Retina (tissue), 1 donor: ENCODE data around the gene USP24.
"Not testable (repeated sequence)": the region's sequence is repeated elsewhere in the genome, so short reads cannot be mapped to it uniquely, and the experiment has no call there.

ENCODE experiments used
- DNase-seq: peaks from one replicate; pipeline ENCODE4 v3.0.0-alpha.2; 2016

USP24 gene

DNA sequence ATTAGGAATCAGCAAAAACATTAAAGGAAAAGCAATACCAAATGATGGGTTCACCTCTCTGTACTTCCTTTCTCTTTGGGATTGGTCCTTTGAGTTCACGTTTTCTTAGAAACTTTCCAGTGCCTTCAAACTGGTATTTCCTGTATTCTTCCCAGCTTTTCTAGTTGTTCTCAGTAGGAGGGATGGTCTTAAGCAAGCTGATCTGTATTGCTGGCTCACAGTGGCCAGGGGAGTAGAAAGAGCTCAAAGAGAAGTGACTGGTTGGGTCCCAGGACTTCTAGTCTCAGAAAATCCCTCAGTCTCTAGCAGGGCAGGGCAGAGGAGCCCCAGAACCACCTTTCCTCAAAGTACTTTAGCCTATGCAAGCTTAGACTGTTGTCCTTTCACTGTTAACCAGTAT is 10.1 kb upstream of the USP24 start:
- no peak for DNase-seq

DNA sequence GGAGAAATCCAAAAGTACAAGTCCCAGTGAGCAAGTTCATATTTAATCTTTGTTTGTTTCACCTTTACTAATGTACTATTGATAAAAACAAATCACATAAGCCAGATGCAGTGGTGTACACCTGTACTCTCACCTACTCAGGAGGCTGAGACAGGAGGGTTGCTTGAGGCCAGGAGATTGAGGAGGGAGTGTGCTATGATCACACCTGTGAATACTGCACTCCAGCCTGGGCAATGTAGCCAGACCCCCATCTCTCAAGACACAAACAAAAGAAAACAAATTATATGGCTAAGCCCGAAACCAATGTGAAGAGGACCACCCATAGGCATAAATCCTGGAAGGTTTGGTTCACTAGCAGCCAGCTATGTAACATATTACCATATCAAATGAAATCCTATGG is 9.6 kb upstream of the USP24 start:
- DNase-seq = no peak

DNA sequence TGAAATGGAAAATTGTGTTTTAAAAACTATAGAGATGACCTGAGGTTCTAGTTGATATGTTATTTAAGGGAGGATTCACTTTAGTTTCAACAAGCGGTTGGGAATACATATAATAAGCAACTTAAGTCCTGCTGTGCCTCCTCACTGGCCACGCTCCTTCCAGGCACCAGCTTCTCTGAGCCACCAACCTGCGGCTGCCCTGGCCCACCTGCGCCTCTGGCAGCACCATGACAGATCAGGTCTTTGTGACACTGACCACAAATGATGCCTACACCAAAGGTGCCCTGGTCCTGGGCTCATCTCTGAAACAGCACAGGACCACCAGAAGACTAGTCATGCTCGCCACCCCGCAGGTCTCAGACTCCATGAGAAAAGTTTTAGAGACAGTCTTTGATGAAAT is 7.0 kb upstream of the USP24 start:
- DNase-seq = no peak

DNA sequence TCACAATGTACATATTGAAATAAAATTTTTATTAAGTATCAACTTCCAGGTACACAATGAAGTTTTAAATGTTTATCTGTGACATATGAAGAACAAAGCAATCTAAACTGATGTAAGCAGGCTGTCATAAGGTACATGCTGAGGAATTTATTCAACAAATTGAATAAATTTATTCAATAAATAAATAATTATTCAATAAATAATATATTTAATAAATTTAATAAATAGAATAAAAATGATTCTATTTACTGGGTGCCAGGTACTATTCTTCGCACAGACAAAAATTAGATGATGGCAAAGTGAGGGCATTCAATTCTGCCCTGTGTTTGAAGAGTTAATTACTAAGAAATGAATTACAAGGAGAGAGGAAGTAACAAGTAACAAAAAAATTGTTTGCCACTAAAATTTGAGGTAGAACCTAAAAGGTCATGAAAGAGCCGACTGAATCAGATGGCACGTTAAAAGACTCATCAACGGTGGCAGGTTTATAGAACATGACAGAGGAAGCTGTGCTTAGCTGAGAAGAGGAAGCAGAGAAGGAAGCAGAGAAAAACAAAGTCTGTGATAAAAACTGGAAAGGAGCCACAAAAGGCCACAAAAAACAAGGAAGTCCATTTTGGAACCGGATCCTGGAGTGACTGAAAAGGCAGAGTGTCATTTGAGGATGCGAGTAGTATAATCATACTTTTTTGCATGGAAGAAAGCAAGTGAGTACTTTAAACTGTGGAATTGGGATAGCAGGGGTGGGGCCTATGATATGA is 2.2 kb upstream of the USP24 start:
- DNase-seq = peak; percentile 45

DNA sequence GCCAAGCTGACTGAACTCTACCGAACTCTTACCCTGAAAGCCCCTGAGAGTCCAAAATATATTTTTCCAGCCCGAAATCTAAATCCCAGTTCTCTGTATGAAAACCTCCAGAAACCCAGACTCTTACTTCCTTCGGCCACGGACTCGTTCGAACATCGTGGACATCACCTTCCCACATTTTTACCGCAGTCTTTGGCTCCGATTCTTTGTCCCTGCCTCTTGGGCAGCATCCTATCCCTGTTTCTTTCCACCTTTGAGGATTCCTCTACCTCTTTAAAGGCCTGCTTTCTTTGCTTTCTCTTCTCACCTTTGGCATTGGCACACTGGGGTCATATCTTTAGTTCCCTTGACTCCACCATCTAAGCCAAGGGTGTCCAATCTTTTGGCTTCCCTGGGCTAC is 932 bp upstream of the USP24 start:
- no peak for DNase-seq

DNA sequence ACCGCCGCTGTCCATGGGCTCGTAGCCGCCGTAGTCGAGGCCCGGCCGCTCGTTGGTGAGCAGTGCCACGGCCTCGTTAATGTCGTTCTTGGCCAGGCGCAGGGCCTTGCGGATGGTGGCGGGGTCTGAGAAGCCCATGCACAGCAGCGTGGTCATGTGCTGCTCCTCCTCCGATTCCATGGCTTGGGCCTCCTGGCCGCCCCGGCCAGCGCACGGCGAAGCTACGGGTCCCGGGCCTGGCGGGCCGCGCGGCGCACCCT is 300 bp downstream of the USP24 start:
- peak; percentile 79 for DNase-seq

DNA sequence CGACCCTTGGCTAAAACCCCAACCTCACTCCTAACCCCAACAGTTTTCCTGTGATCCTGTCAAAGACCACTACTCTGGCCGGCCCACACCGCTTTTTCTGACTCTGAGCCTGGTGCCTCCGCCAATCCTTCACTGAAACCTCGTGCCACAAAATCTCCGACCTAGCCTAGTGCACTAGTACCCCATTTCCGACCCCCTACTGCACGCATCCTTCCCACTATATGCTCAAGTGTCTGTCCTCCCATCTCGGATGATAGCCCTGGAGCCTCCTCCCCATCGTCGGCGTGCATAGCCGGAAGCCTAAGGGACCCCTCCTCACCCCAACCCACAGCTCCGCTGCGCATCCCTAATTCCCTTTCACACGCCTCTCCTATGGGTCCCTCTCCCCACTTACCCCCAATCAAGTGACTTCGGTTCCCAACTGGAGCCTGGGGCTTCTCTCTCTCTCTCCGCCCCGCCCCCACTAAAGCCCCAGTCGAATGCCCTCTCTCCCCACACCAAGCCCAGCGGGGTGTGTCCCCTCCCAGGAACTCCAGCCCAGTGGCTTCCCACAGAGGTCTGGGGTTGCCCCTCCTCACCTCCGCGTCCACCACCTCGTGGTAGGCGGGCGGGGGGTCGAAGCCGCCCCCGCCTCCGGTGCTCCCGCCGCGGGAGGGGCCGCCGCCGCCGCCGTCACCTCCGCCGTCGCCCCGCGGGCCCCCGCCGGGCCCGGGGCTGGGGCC is 791 bp downstream of the USP24 start:
- peak; percentile 79 for DNase-seq

DNA sequence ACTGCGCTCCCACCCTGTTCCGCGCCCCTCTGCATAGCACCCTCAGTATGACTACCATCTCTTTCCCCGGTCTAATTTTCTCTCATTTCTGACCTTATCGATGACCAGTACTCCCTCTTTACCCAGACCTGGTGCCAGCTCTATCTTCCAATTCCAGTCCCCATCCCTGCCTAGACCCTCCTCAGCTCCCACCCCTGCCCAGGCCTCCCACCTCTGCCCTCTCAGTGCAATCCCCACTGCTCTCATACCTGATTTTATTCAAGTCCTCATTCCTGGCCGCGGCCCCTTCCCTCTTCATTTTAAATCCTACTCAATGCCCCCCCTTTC is 1.3 kb downstream of the USP24 start:
- peak; percentile 68 for DNase-seq

DNA sequence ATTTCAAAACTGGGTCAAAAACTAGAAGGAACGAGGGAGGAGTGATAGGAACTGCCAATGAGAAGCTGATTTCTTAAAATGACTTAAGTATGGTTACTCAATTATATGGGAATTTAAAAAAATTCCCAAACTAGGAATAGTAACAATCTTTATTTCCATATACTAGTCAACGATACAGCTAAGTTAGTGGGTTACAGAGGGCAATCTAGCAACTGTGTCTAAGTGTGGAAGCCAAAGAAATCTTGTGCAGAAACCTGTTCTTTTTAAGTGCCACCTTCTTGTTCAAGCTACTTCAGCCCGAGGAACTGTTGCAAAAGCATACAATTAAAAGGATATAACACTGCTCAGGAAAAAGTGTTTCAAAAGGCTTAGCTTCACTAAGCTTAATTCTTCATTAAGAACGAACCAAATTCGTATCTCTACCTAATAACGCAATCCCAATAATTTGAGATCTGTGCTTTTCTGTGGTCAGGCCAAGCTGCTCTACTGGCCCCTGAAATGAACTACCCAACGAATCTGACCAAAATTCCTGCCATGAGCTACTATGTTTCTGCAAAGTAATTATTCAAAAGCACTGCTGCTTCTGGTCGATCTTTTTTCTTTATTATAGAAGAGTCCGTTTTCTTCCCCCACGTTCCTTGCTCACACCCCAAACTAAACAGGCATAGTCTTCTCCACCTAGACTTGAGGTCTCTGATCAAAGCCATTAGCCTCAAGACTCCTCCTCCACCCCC is 1.8 kb downstream of the USP24 start:
- no peak for DNase-seq

DNA sequence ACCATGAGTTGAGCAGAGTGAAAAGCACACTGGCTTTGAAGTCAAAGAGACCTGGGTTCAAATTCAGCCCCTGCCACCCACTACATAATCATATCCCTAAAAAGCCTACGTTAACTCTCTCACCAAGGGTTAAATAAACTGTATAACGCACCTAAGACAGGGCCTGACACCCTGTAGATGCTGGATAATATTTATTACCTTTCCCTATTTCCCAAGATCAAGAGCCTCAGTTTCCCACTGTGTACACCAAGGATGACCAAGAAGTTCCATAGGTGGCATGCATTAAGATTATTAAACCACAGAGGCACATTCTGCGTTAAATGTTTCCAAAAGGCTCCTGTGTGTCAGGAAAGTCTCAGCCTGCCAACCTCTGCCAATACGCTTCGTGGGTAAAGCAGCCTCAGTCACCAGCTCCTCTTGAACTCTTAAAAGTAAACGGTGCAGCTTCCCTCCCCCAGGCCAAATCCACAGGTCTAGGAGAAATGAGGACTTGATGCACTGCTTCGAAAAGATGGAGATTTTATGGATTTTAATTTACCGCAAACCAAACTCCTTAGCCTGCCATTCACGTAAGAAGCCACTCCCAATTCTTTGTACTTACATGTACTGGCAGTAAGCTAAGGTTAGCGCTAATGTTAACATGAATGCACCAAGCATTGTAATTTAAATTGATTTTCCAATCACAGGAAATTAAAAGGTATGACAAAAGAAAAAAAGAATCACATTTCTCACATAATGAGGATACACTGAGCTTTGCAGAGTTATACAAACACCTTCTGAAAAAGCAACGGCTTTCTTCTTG is 2.6 kb downstream of the USP24 start:
- DNase-seq = peak; percentile 19

DNA sequence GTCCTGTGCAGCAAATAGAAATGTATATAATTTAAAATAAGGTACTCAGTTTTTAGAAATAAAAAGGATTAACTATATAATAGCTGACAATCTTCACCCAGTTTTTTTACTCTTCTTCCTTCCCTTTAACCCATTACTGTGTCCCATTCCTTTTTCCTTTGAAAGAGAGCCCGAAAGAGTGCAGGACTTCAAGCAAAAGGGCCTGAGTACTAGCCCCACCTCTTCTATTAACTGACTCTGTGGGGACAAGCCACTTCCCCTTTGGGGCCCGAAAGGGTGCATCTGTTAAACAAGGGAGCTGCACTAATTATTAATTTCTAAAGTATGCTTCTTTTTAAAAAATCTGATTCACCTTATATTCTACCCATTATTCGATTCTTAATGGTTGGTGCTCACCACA is 3.3 kb downstream of the USP24 start:
- DNase-seq = no peak

DNA sequence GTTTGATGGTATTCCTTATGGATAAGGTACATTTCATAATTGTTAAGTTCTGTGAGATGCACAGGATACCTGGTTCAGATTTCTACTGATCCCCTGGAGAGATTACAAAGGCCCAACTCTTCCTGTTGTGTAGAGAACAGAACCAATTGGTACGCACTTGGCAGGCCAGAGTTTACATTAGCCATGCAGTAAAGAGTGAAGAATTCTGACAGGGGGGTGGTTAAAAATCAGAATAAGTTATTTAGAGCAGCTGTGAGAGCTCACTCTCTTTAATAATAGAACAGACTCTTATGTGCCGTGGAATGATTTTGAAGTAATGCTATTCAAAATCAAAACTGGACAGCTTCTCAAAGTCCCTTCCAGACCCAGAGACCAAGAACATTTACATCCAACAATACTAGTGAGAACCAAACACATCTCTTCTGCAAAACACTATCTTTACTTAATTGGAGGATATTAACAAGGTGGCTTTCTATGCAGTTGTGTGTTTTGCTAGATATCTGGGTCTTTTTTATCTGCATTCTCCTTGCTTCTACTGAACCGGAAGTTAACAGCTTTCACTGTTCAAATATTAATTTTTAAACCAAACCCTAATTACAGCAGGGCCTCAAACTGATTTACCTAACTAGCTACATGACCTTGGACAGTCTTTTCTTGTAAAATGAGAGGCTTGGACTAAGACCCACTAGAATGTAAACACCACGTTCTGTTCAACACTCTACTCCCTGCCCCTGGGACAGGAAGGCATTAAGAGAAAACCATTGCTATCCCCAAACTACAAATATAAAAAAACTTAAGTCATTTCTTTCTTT is 4.0 kb downstream of the USP24 start:
- DNase-seq = peak; percentile 15

DNA sequence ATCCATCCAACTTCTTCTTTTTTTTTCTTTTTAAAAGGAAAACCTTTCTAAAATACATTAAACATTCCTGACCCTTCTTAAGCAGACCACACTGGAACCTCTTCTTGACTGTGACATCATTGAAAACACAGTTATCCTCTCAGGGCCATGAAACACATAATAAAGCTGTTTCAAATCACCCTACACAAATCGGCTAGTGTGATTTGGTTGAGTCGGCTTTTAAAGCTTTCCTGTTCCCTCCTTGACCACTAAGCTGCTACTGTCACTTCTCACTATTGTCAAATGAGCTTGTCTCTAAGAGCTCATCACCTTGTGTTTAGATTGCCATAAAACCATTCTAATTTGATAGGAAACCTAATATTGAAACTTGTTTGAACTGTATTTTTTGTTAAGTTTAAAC is 5.9 kb downstream of the USP24 start:
- DNase-seq = peak; percentile 34

DNA sequence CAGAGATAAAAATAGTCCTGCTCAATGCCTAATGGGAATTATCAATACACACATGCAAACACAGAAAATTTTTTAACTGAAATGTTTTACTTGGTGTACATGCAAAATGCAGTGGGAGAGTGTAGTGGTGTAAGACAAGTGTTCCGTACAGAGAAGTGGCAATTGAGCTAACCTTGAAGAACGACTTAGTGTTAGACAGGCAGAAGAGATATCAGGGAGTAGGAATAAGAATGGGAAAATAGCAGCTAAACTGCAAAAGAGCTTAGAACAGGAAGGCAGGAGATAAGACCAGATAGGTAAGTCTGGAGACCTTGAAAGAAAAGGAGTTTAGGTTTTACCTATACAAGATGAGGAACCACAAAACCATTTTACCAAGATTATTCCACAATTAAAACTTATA is 9.0 kb downstream of the USP24 start:
- DNase-seq = no peak

DNA sequence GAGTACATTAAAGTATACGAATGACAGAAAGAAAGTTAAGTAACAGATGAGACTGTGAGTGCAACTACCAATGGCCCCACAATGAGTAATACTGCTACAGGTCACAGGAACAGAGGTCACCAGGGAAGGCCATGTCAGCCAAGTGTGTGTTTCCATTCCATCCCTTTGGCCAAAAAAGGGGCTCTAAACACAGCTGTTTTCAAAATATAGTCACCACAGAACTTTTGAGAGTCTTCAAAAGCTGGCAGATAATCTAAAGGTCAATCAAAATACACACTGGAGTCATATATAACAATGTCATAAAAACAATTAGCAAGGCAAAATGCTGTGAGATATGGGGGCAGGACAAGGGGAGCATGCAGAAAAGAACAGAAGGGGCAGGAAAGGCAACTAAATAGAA is 10.2 kb downstream of the USP24 start:
- no peak for DNase-seq

DNA sequence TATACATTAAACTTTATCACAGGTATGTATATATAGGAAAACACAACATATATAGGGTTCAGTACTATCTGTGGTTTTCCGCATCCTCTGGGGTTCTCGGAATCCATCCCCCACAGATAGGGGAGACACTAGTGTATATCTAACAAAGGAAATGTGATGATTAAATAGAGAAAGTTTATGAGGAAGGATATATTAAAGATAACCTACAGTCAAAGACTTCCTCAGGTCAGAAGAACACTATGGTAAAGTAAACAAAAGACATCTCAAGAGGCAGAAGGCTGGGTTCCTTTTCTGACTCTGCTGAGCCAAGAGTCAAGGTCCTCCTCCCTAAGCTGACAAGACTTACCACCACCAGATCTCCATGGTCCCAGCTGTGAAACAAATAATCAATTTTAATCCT is 12.1 kb downstream of the USP24 start:
- DNase-seq = no peak

DNA sequence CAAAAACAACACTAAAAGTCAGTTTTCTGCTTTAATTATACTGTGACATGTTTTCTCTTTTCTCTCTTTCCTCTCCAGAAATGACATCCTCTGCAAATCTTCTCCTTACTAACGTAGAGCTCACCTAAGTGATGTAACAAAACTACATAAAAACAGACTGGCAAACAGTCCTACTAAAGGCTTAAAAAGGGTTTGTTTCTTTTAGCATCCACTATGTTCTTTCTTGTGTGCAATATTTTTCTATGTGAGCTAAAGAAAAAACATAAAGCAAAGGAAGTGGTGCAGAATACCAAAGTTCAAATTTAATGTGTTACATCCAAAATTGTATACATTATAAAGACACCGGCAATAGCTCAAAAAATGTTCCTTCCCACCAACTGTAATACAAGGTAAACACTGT is 14.5 kb downstream of the USP24 start:
- no peak for DNase-seq

DNA sequence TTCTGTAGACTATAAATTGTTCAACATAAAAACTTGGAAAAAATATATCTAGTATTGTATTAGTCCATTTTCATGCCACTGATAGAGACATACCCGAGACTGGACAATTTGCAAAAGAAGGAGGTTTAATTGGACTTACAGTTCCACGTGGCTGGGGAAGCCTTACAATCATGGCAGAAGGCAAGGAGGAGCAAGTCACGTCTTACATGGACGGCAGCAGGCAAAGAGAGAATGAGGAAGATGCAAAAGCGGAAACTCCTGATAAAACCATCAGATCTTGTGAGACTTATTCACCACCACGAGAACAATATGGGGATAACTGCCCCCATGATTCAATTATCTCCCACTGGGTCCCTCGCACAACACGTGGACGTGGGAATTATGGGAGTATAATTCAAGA is 15.4 kb downstream of the USP24 start:
- DNase-seq = not testable (repeated sequence)

DNA sequence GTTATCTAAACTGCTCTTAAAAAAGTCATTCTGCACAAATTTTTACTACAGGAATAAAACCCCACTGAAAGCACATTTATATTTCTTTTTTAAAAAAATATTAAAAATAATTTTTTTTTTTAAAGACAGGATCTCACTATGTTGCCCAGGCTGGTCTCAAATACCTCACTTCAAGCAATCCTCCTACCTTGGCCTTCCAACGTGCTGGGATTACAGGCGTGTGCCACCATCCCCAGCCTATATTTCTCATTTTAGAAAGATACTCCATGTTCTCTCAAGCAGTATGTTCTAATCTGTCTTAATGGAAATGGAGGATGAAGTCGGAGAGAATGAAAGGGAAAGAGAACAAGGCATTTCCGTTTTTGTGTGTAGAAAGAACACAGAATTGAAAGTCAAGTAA is 17.1 kb downstream of the USP24 start:
- no peak for DNase-seq

DNA sequence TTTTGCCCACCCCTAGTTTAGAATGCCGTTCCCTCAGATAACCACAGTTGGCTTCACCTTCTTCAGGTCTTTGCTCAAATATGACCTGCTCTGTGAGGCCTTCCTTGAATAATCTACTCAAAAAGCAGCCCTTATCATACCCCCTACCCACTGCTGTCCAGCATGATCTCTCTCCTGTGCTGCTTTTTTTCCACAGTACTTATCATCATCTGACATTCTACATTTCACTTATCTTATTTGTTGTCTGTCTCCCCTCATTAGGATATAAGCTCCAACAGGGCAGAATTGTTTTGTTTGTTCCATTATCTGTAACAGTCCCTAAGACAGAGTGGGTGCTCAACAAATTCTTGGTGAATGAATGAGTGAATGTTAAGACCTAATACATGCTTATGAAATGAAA is 18.1 kb downstream of the USP24 start:
- DNase-seq = no peak

DNA sequence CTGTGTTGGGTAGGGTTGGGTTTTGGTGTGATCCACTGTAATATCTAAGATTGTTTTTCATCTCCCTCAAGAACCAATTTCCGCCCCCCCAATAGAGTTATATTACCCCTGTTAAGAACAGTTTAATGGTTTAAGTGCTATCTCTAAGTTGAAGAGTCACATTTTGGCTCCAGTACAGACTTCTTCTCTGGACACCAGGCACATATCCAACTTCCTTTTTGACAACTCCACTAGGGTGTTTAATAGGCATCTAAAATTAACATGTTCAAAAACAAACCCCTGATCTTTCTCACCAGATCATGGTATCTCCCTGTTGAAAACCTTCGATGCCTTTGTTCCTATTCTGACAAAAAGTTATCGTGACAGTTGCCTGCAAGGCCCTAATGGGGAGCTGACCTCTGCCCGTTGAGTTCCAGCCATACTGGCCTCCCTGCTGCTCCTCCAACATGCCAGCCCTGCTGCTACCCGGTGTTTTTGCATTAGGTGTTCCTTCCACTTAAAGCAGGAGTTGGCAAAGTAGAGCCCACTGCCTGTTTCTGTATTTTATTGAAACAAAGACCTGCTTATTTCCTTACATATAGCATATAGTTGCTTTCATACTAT is 18.6 kb downstream of the USP24 start:
- DNase-seq = no peak

DNA sequence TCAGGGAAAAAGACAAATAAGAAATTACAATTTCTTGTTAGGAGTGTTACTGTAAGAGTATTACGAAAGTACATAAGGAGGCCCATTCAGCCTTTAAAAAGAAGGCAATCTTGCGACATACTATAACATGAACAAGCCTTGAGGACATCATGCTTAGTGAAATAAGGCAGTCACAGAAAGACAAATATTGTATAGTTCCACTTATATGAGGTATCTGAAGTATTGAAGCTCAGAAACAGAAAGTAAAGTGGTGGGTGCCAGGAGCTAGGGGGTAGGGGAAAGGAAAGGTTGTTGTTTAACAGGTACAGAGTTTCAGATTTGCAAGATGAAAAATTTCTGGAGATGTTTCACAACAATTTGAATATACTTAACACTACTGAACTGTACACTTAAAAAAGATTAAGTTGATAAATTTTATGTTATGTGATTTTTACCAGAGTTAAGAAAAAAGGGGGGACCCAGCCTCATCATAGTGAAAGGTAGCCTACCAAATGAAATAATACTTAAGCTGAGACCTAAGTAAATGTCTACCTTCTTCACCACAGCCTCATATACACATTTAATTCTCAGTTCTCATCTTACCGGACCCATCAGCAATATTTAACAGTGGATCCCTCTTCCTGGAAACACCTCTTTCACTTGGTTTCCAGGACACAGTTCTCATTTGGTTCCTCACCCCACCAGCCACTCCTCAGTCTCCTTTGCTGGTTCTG is 19.5 kb downstream of the USP24 start:
- DNase-seq = no peak
